ENCODE results near the gene PRKX. TPM values are rescaled to one million over a fixed set of nuclear protein-coding genes. Genes with fewer than 3 reads are reported as not detected.
"Not testable (repeated sequence)": the region's sequence is repeated elsewhere in the genome, so short reads cannot be mapped to it uniquely, and the experiment has no call there.

Gene PRKX
- total RNA-seq, 6 experiments from 2014 or later = 1.7 to 7.2 (median 3.7) TPM

DNA sequence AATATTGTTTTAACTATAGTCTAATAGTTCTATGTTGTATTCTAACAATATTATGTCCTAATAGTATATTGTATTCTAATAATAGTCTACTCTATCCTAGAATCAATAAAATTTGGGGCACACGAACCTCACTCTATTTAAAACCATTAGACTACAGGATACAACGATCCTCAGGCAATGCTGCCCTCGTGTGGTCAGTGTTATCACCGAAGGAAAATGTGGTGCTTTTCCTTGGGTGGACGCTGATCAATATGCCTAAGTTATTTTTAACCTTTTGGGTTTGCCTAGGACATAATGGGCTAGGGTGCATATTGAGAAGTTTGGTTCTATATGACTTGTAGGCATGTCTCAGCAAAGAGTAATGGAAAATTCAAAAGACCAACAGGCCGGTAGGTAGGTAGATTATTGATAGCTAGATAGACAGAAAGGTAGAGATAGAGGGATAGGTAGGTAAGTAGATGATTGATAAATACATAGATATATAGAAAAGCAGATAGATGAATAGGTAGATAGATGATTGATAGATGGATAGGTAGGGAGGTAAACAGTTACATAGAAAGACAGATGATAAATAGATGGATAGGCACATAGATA, 75.1 kb downstream of the PRKX start:
- ATAC-seq = peak; percentile 58 to 80 (median 76)

GRCh38 chrX:3636803-3637202, 76.6 kb downstream of the PRKX start:
- Histone ChIP-seq H3K27ac (no peak overlapping the region), H3K36me3 (no peaks in the 10 kb centered on the region), H3K4me1 (no peaks in the 10 kb centered on the region), H3K4me3 (no peak overlapping the region), H3K27me3 (no peaks in the 10 kb centered on the region), H3K9me3 (no peaks in the 10 kb centered on the region)
- no peak for DNase-seq
- 68% methylated on average over 4 of the region's 4 CpGs for WGBS (ENCODE audit: insufficient coverage, low coverage, low lambda C conversion rate, missing lambda C conversion rate)
- no peak for ATAC-seq
- TF ChIP-seq CTCF (IDR thresholded peaks at IDR 0.05) (no peak), POLR2A (IDR thresholded peaks at IDR 0.05) (no peak)
- intact Hi-C loops (cut with DNase I) = no loop called here

More for the DNA sequence above, 75.1 kb downstream of the PRKX start:
- Histone ChIP-seq H3K36me3 (no peaks in the 10 kb centered on the region), H3K27me3 (no peaks in the 10 kb centered on the region), H3K4me1 (no peaks in the 10 kb centered on the region), H3K9me3 (no peaks in the 10 kb centered on the region), H3K4me3 (no peak overlapping the region), H3K27ac (no peak overlapping the region)
- intact Hi-C loops (cut with DNase I) = no loop called here
- peak in 1 of 3 donors; percentile 38 for DNase-seq
- TF ChIP-seq CTCF (IDR thresholded peaks at IDR 0.05) = peak; percentile 58 to 76 (median 74)
- no peak for TF ChIP-seq POLR2A (IDR thresholded peaks at IDR 0.05)
- 12% methylated on average over 6 of the region's 6 CpGs for WGBS (ENCODE audit: insufficient coverage, low coverage, low lambda C conversion rate, missing lambda C conversion rate)

GRCh38 chrX:3631196-3631595, 82.3 kb downstream of the PRKX start:
- Histone ChIP-seq H3K27ac (no peak overlapping the region), H3K4me3 (no peak overlapping the region), H3K27me3 (no peaks in the 10 kb centered on the region), H3K9me3 (no peaks in the 10 kb centered on the region), H3K4me1 (no peaks in the 10 kb centered on the region), H3K36me3 (no peaks in the 10 kb centered on the region)
- no peak for TF ChIP-seq POLR2A (IDR thresholded peaks at IDR 0.05)
- TF ChIP-seq CTCF (IDR thresholded peaks at IDR 0.05) = no peak
- DNase-seq (no peak), ATAC-seq (no peak)
- WGBS (ENCODE audit: insufficient coverage, low coverage, low lambda C conversion rate, missing lambda C conversion rate) = 71% methylated on average over 1 of the region's 3 CpGs
- intact Hi-C loops (cut with DNase I) = no loop called here

DNA sequence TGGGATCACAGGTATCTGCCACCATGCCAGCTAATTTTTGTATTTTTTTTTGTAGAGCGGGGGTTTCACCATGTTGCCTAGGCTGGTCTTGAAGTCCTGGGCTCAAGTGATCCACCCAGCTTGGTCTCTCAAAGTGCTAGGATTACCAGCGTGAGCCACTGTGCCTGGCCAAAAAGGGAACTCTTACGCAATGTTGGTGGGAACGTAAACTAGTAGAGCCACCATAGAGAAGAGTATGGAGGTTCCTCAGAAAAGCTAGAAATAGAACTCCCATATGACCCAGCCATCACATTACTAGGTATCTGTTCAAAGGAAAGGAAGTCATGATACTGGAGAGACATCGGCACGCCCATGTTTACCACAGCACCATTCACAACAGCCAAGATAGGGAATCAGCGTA, 85.9 kb downstream of the PRKX start:
- no peaks in the 10 kb centered on the region for H3K27me3 ChIP-seq
- H3K36me3 ChIP-seq = no peaks in the 10 kb centered on the region
- no peak overlapping the region for H3K27ac ChIP-seq
- no peaks in the 10 kb centered on the region for H3K4me1 ChIP-seq
- no peak for DNase-seq
- WGBS (ENCODE audit: insufficient coverage, low coverage, low lambda C conversion rate, missing lambda C conversion rate) = 77% methylated on average over 7 of the region's 7 CpGs
- H3K4me3 ChIP-seq = no peak overlapping the region
- H3K9me3 ChIP-seq = no peaks in the 10 kb centered on the region
- no peak for TF ChIP-seq POLR2A (IDR thresholded peaks at IDR 0.05)
- no peak for TF ChIP-seq CTCF (IDR thresholded peaks at IDR 0.05)
- intact Hi-C loops (cut with DNase I) = no loop called here
- no peak for ATAC-seq

- Histone ChIP-seq H3K27me3 (no peaks in the 10 kb centered on the region), H3K27ac (no peak overlapping the region), H3K9me3 (no peaks in the 10 kb centered on the region), H3K4me3 (no peak overlapping the region), H3K36me3 (no peaks in the 10 kb centered on the region), H3K4me1 (no peaks in the 10 kb centered on the region)
- TF ChIP-seq POLR2A (IDR thresholded peaks at IDR 0.05) = no peak
- TF ChIP-seq CTCF (IDR thresholded peaks at IDR 0.05) = no peak
- intact Hi-C loops (cut with DNase I) = no loop called here
- ATAC-seq (no peak), DNase-seq (no peak)
- 62% methylated on average over 6 of the region's 6 CpGs for WGBS (ENCODE audit: insufficient coverage, low coverage, low lambda C conversion rate, missing lambda C conversion rate)
Measured at GRCh38 chrX:3621414-3621813, 92.0 kb downstream of the PRKX start.

DNA sequence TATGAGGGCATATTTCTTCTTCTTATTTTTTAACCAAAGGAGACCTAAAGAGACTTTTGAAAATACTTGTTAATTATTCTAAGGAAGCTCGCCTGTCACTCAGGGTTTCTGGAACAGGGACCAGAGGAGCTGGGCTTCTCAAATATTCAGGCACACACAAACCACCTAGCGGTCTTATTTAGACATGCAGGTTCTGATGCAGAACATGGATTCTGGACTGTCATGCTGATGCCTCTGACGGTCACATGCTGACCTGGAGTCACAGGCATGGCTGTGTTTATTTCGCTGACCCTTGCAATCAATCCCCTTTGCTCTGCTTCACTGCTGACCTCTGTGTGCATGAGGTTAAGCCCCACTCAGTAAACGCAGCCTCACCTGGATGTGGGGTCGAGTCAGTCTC, 101.7 kb downstream of the PRKX start:
- DNase-seq; H3K27me3 ChIP-seq; H3K9me3 ChIP-seq; H3K4me3 ChIP-seq; H3K27ac ChIP-seq; H3K4me1 ChIP-seq; H3K36me3 ChIP-seq; intact Hi-C loops (cut with DNase I): not testable (repeated sequence)
- 50% methylated on average over 6 of the region's 6 CpGs for WGBS (ENCODE audit: insufficient coverage, low coverage, low lambda C conversion rate, missing lambda C conversion rate)
- ATAC-seq = peak in 3 of 4 donors; percentile 43 to 52 (median 45)

Data from right lobe of liver (tissue), 6 donors.